ENCODE data around the gene MOSPD3. TPM values are rescaled to one million over a fixed set of nuclear protein-coding genes. Genes with fewer than 3 reads are reported as not detected.

MOSPD3 gene
- polyA plus RNA-seq, 3 donors, result 12.7 to 15.5 (median 13.3) TPM

DNA sequence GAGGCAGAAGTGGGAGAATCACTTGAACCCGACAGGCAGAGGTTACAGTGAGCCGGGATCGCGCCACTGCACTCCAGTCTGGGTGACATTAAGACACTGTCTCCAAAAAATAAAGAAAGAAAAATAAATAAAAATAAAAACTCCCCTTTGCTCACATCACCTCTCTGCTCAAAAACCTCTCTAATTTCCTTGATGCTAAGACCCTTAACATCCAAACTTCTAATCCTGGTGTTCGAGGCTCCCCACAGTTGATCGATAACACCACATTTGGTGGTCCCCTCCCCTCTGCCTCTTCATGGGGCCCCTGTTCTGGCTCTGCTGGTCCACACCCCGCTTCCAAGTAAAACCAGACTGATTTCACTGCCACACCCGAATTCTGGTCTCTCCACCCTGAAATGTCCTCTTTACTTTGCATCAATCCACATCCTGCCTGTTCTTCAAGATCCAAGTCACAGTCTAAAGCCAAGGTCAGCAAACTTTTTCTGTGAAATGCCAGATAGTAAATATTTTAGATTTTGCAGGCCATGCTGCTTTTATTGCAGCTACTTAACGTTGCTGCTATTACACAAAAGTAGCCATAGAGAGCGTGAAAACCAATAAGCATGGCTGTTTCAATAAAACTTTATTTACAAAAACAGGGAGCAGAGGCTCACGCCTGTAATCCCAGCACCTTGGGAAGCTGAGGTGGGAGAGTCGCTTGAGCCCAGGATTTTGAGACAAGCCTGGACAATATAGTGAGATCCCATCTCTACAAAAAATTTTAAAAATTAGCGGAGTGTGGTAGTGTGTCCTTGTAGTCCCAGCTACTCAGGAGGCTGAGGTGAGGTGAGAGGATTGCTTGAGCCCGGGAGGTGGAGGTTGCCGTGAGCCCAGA is 11.8 kb downstream of the MOSPD3 start:
- DNase-seq, result no peak
- Histone ChIP-seq H3K4me1 (ENCODE audit: control insufficient read depth in 1 of 2, insufficient read depth in 2 of 2, low read length in 2 of 2) (peaks cover 8 to 11% of the 10 kb centered on the region in 2 donors), H3K27me3 (ENCODE audit: control insufficient read depth in 2 of 2, insufficient read depth in 2 of 2, low read length in 2 of 2) (peaks cover 0 to 5% of the 10 kb centered on the region in 2 donors), H3K27ac (ENCODE audit: low read depth in 1 of 2, low read length in 2 of 2) (no peak overlapping the region), H3K9ac (ENCODE audit: insufficient read depth, low read length, poor library complexity, severe bottlenecking) (no peak overlapping the region), H3K4me2 (replicated peaks; ENCODE audit: extremely low read depth, low read length, poor library complexity, severe bottlenecking) (no peak overlapping the region), H3K36me3 (replicated peaks in 1 of 2; ENCODE audit: control insufficient read depth in 1 of 2, insufficient read depth in 2 of 2, low read length in 2 of 2) (no peaks in the 10 kb centered on the region), H3K9me3 (replicated peaks in 1 of 2; ENCODE audit: control insufficient read depth in 1 of 2, insufficient read depth in 1 of 2, low read length in 2 of 2) (no peaks in the 10 kb centered on the region), H2AFZ (ENCODE audit: insufficient read depth, low read depth, low read length, poor library complexity, severe bottlenecking) (no peak overlapping the region), H4K20me1 (ENCODE audit: insufficient read depth, low read length) (no peaks in the 10 kb centered on the region), H3K79me2 (ENCODE audit: insufficient read depth, low read length) (no peaks in the 10 kb centered on the region), H3K4me3 (replicated peaks in 1 of 3; ENCODE audit: low read depth in 2 of 3, low read length in 3 of 3) (no peak overlapping the region)
- Mint-ChIP-seq H3K9me3 (peaks cover 0 to 4% (median 0%) of the 10 kb centered on the region in 7 donors), H3K27ac (peak overlapping the region in 1 of 7 donors; percentile 38), H3K36me3 (peaks cover 0 to 8% of the 10 kb centered on the region in 2 donors), H3K27me3 (ENCODE audit: low read depth in 3 of 3) (peaks cover 4 to 24% (median 24%) of the 10 kb centered on the region in 3 donors), H3K4me3 (no peak overlapping the region), H3K4me1 (peaks cover 11% of the 10 kb centered on the region)
- intact Hi-C loops (cut with micrococcal nuclease), result no loop called here
- TF ChIP-seq, protein P1, sequence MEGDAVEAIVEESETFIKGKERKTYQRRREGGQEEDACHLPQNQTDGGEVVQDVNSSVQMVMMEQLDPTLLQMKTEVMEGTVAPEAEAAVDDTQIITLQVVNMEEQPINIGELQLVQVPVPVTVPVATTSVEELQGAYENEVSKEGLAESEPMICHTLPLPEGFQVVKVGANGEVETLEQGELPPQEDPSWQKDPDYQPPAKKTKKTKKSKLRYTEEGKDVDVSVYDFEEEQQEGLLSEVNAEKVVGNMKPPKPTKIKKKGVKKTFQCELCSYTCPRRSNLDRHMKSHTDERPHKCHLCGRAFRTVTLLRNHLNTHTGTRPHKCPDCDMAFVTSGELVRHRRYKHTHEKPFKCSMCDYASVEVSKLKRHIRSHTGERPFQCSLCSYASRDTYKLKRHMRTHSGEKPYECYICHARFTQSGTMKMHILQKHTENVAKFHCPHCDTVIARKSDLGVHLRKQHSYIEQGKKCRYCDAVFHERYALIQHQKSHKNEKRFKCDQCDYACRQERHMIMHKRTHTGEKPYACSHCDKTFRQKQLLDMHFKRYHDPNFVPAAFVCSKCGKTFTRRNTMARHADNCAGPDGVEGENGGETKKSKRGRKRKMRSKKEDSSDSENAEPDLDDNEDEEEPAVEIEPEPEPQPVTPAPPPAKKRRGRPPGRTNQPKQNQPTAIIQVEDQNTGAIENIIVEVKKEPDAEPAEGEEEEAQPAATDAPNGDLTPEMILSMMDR (IDR thresholded peaks at IDR 0.05), result no peak
- 83% methylated on average over 4 of the region's 15 CpGs for WGBS (ENCODE audit: insufficient coverage)

- H3K9ac ChIP-seq (ENCODE audit: insufficient read depth, low read length, poor library complexity, severe bottlenecking), result peak overlapping the region; percentile 1
- peaks cover 0 to 5% of the 10 kb centered on the region in 2 donors for H3K36me3 Mint-ChIP-seq
- peaks cover 0 to 4% (median 0%) of the 10 kb centered on the region in 7 donors for H3K9me3 Mint-ChIP-seq
- H2AFZ ChIP-seq (ENCODE audit: insufficient read depth, low read depth, low read length, poor library complexity, severe bottlenecking), result peak overlapping the region; percentile 76
- TF ChIP-seq, protein P1 (IDR thresholded peaks at IDR 0.05), result no peak
- H3K4me1 Mint-ChIP-seq, result peaks cover 13% of the 10 kb centered on the region
- no peaks in the 10 kb centered on the region for H3K79me2 ChIP-seq (ENCODE audit: insufficient read depth, low read length)
- H3K27me3 ChIP-seq (ENCODE audit: control insufficient read depth in 2 of 2, insufficient read depth in 2 of 2, low read length in 2 of 2), result peaks cover 0 to 5% of the 10 kb centered on the region in 2 donors
- H3K4me2 ChIP-seq (replicated peaks; ENCODE audit: extremely low read depth, low read length, poor library complexity, severe bottlenecking), result peak overlapping the region; percentile 73
- peaks cover 4 to 29% (median 24%) of the 10 kb centered on the region in 3 donors for H3K27me3 Mint-ChIP-seq (ENCODE audit: low read depth in 3 of 3)
- H3K27ac ChIP-seq (ENCODE audit: low read depth in 1 of 2, low read length in 2 of 2), result no peak overlapping the region
- WGBS (ENCODE audit: insufficient coverage), result no CpG with 5 or more reads among the region's 3 CpGs
- peak overlapping the region in 1 of 3 experiments; percentile 67 for H3K4me3 ChIP-seq (replicated peaks in 1 of 3; ENCODE audit: low read depth in 2 of 3, low read length in 3 of 3)
- intact Hi-C loops (cut with micrococcal nuclease), result no loop called here
- no peaks in the 10 kb centered on the region for H3K36me3 ChIP-seq (replicated peaks in 1 of 2; ENCODE audit: control insufficient read depth in 1 of 2, insufficient read depth in 2 of 2, low read length in 2 of 2)
- peak overlapping the region in 1 of 7 donors; percentile 61 for H3K27ac Mint-ChIP-seq
- no peaks in the 10 kb centered on the region for H4K20me1 ChIP-seq (ENCODE audit: insufficient read depth, low read length)
- H3K4me1 ChIP-seq (ENCODE audit: control insufficient read depth in 1 of 2, insufficient read depth in 2 of 2, low read length in 2 of 2), result peaks cover 8 to 11% of the 10 kb centered on the region in 2 donors
- peak overlapping the region in 1 of 2 donors; percentile 82 for H3K4me3 Mint-ChIP-seq
- DNase-seq, result no peak
- no peaks in the 10 kb centered on the region for H3K9me3 ChIP-seq (replicated peaks in 1 of 2; ENCODE audit: control insufficient read depth in 1 of 2, insufficient read depth in 1 of 2, low read length in 2 of 2)
Observed at GRCh38 chr7:100626055-100626454, 13.7 kb downstream of the MOSPD3 start.

Measured in CD14-positive monocyte (primary cell).